ENCODE data around the gene PLCH2. TPM values are rescaled to one million over a fixed set of nuclear protein-coding genes. Genes with fewer than 3 reads are reported as not detected.

The PLCH2 gene
- total and polyA plus RNA-seq, 9 of the 15 experiments (the other 6 are each of a cell fraction or from before 2014, with no cell fraction given) = 0.16 TPM; not detected in 8

GRCh38 chr1:2493218-2493617 lies 17.1 kb downstream of the PLCH2 start:
- no TSS peak for BruUV-seq (replicated peaks)
- Histone ChIP-seq H3K9me1 (ENCODE audit: control insufficient read depth, insufficient read depth, low read length) (no peaks in the 10 kb centered on the region), H3K9me3 (replicated peaks; ENCODE audit: control insufficient read depth, insufficient read depth, low read depth, low read length) (no peaks in the 10 kb centered on the region), H3K79me2 (ENCODE audit: control insufficient read depth, insufficient read depth, low read length) (no peaks in the 10 kb centered on the region), H3K36me3 (ENCODE audit: control insufficient read depth, insufficient read depth, low read length) (no peaks in the 10 kb centered on the region), H3K4me2 (ENCODE audit: insufficient read depth, low read length) (no peak overlapping the region), H3K4me3 (no peak overlapping the region), H4K20me1 (replicated peaks; ENCODE audit: control insufficient read depth, insufficient read depth, low read length) (peaks cover 26% of the 10 kb centered on the region), H3K9ac (ENCODE audit: insufficient read depth in 1 of 2, low read depth in 2 of 2, low read length in 2 of 2) (no peak overlapping the region; a peak in 1 of 4 replicates), H2AFZ (ENCODE audit: low read depth, low read length) (no peak overlapping the region), H3K27me3 (ENCODE audit: control insufficient read depth in 2 of 2, insufficient read depth in 2 of 2, low read length in 2 of 2) (peaks cover 40 to 82% of the 10 kb centered on the region in 2 experiments; a peak in 4 of 5 replicates), H3K4me1 (replicated peaks in 1 of 2; ENCODE audit: control insufficient read depth in 2 of 2, insufficient read depth in 2 of 2, low read length in 2 of 2) (peaks cover 0 to 54% of the 10 kb centered on the region in 2 experiments; a peak in 2 of 5 replicates), H3K27ac (ENCODE audit: extremely low read depth, low read depth, low read length) (no peak overlapping the region)
- FAIRE-seq (no peak), ATAC-seq (peak; percentile 7; the same call in 2 of the 3 replicates), DNase-seq (ENCODE audit: extremely low read depth in 1 of 4, low spot score in 3 of 4) (no peak)
- in situ Hi-C loops (cut with MboI) (no loop called here), intact Hi-C loops (cut with micrococcal nuclease) (no loop called here)
- CTCF ChIA-PET (ENCODE audit: low intra/inter-chr PET ratio) = no interaction called here
- WGBS (ENCODE audit: insufficient coverage, low coverage, missing lambda C conversion rate) = 2% methylated on average over 19 of the region's 19 CpGs
- POLR2A ChIA-PET = interaction anchor here (0.6 to 1.0 kb wide), 2 partner anchors 10 to 51 kb away, joined by 3 read pairs; no protein-coding TSS in a partner anchor
- TF ChIP-seq POLR2H (tag; IDR thresholded peaks at IDR 0.05; ENCODE audit: low read depth) = no peak
- no peak for TF ChIP-seq SNAPC5 (CRISPR knock-in tag; IDR thresholded peaks at IDR 0.05)
- no peak for TF ChIP-seq LCOR (CRISPR knock-in tag; IDR thresholded peaks at IDR 0.05)
- TF ChIP-seq CEBPG (CRISPR knock-in tag; IDR thresholded peaks at IDR 0.05) = no peak
- no peak for TF ChIP-seq CEBPG (tag; conservative IDR thresholded peaks at IDR 0.05 in 1 of 2, IDR thresholded peaks at IDR 0.05 in 1 of 2)
- no peak for TF ChIP-seq E2F8 (IDR thresholded peaks at IDR 0.05; ENCODE audit: low read depth, partially characterized antibody)
- TF ChIP-seq NRF1 (conservative IDR thresholded peaks at IDR 0.05 in 1 of 2, IDR thresholded peaks at IDR 0.05 in 1 of 2) = no peak
- TF ChIP-seq STAT5A (IDR thresholded peaks at IDR 0.05; ENCODE audit: borderline replicate concordance, low read length) = no peak
- TF ChIP-seq SRSF1 (IDR thresholded peaks at IDR 0.05; ENCODE audit: low read depth, low read length) = no peak
- no peak for TF ChIP-seq MITF (IDR thresholded peaks at IDR 0.05)
- no peak for TF ChIP-seq KDM2B (CRISPR knock-in tag; IDR thresholded peaks at IDR 0.05)
- TF ChIP-seq XRCC5 (IDR thresholded peaks at IDR 0.05; ENCODE audit: low read depth, low read length) = no peak
- TF ChIP-seq MBD1 (CRISPR knock-in tag; IDR thresholded peaks at IDR 0.05) = no peak
- TF ChIP-seq E2F3 (CRISPR knock-in tag; IDR thresholded peaks at IDR 0.05) = no peak
- TF ChIP-seq KAT7 (CRISPR knock-in tag; IDR thresholded peaks at IDR 0.05; ENCODE audit: borderline replicate concordance) = no peak
- no peak for TF ChIP-seq TEAD2 (tag; IDR thresholded peaks at IDR 0.05)
